OCI-LY3 (cell line): Measurements from ENCODE around the gene LSR.

Source experiments
- EZH2phosphoT487 ChIP-seq: fragments of 200-600 bp; shearing (Covaris generic); IDR thresholded peaks from 2 replicates; pipeline ENCODE4 v1.6.1; 2018; ENCODE audit warnings: antibody characterized with exemption, mixed run types, low read depth
- TF ChIP-seq, protein P1 (sequence below): fragments of 200-600, 300-600 bp; sonication (generic); IDR thresholded peaks from 2 replicates; pipeline ENCODE4 v1.5.1; 2014; ENCODE audit warnings: antibody characterized with exemption, low read length, low read depth

DNA sequence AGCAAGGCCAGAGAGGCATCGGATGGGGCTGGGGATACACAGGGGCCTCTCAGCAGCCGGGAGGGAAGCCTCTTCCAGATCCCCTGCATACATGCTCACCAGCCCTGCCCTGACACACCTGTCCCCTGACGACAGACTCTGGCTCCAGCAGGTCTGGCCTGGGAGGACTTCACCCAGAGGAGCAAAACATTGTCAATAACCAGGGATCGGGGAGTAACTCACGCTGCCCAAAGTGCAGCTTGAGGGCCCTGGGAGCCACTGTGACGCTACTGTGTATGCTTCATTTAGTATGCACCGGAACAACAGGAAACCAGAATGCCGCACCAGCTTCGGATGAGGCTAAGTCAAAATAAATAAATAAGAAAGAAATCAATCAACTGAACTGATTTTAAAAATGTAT lies 67.8 kb downstream of the LSR start:
- TF ChIP-seq, protein P1, sequence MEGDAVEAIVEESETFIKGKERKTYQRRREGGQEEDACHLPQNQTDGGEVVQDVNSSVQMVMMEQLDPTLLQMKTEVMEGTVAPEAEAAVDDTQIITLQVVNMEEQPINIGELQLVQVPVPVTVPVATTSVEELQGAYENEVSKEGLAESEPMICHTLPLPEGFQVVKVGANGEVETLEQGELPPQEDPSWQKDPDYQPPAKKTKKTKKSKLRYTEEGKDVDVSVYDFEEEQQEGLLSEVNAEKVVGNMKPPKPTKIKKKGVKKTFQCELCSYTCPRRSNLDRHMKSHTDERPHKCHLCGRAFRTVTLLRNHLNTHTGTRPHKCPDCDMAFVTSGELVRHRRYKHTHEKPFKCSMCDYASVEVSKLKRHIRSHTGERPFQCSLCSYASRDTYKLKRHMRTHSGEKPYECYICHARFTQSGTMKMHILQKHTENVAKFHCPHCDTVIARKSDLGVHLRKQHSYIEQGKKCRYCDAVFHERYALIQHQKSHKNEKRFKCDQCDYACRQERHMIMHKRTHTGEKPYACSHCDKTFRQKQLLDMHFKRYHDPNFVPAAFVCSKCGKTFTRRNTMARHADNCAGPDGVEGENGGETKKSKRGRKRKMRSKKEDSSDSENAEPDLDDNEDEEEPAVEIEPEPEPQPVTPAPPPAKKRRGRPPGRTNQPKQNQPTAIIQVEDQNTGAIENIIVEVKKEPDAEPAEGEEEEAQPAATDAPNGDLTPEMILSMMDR, result no peak
- no peak for TF ChIP-seq EZH2phosphoT487
